OCI-M1 (cell line): ENCODE measurements around the gene PNMA3.
"Not testable (repeated sequence)": the region's sequence is repeated elsewhere in the genome, so short reads cannot be mapped to it uniquely, and the experiment has no call there.

Source experiments
- DNase-seq: peaks from one replicate; lab custom pipeline; 2025; lab: John Stamatoyannopoulos, UW

The PNMA3 gene

GRCh38 chrX:153074262-153074899 is 18.1 kb downstream of the PNMA3 start:
- no peak for DNase-seq

- DNase-seq, result no peak
Measured at GRCh38 chrX:153074935-153075334, 18.7 kb downstream of the PNMA3 start.

- no peak for DNase-seq
Measured at GRCh38 chrX:153075366-153075765, 19.1 kb downstream of the PNMA3 start.

- DNase-seq, result not testable (repeated sequence)
Measured at GRCh38 chrX:153077437-153078135, 21.3 kb downstream of the PNMA3 start.

- not testable (repeated sequence) for DNase-seq
Measured at GRCh38 chrX:153083238-153083923, 27.1 kb downstream of the PNMA3 start.

- no peak for DNase-seq
Measured at GRCh38 chrX:153102418-153102817, 46.1 kb downstream of the PNMA3 start.

- DNase-seq, result not testable (repeated sequence)
Measured at GRCh38 chrX:153104959-153105358, 48.7 kb downstream of the PNMA3 start.

GRCh38 chrX:153106092-153106801 is 50.0 kb downstream of the PNMA3 start:
- DNase-seq, result not testable (repeated sequence)
